ENCODE results near the gene ERC2.

Gene ERC2

GRCh38 chr3:55564726-55565125 is 903.5 kb downstream of the ERC2 start:
- FAIRE-seq: no peak

- no peak for FAIRE-seq
These were observed 905.6 kb downstream of the ERC2 start for GRCh38 chr3:55562700-55563099.

DNA sequence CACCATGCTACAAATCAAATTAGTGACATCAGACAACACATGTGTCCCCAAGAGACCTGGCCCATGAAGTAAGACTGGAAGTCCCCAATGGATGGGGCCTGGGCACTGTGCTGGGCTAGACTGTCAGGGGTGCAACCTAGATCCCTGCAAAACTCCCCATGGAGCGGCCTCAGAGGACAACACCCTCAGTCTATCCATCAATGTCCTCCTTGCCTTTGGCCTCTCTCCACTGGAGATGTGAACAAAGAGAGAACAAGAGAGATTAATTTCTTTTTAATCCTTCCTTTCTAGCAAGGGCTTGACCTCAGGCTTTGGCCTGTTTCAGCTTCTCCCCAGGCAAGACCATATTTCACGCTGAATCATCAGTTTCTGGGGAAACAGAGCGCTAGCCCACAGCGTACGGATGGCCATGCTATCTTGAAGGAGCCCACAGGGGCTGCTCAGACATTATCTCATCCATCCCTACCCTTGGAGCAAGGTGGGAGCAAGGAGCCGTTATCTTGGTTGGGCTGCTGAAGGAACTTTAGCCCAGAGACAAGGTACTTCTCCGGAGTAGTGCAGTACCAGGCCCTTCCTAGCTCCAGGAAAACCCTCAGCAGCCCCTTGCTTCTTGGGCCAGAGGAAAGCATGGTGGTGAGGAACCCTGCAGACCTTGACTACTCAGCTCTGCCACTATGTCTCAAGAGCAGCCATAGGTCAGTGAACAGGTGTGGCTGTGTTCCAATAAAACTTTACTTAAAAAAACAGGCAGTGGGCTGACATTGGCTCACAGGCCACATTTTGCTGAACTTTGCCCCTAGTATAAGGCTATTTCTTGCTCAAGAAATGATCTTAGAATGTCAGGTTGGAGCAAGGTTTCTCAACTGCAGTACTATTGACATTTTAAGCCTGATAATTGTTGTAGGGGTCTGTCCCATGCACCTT is 908.5 kb downstream of the ERC2 start:
- no peak for FAIRE-seq

DNA sequence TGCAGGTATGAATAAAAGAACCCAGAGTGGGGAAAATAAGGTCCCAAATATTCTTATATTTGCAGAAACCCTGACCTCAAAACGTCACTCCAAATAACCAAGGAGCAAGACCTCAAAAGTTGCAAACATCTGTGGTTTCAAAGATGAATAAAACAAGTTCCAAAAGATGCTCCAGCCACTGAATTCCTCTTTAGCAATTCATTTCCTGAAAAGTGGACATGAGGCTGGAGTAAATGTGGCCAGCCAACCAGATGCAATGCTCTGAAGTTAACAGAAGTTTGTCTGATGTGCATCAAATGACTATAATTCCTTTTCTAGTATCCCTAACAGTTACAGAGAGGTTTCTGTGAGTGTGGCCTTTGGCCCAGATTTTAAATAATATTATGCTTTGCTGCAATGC is 910.0 kb downstream of the ERC2 start:
- FAIRE-seq: no peak

DNA sequence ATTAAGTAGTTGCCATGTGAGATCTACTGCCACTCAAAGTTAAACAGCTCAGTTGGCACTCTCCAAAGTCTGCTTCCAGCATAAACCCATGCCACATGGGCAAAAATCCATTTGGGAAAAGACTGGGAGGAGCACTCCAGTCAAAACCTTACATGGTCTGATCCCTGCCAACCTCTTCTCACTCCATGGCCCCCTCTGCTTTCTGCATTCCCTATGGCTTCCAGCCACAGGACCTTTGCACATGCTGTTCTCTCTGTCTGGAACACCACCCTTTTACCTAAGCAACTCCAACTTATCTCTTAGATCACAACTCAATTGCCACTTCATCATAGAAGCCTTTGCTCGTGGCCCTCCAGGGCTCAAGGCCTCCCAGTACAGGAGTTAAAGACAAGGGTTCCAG is 910.7 kb downstream of the ERC2 start:
- FAIRE-seq: no peak

- FAIRE-seq: no peak
These were observed 911.4 kb downstream of the ERC2 start for GRCh38 chr3:55556619-55557537.

DNA sequence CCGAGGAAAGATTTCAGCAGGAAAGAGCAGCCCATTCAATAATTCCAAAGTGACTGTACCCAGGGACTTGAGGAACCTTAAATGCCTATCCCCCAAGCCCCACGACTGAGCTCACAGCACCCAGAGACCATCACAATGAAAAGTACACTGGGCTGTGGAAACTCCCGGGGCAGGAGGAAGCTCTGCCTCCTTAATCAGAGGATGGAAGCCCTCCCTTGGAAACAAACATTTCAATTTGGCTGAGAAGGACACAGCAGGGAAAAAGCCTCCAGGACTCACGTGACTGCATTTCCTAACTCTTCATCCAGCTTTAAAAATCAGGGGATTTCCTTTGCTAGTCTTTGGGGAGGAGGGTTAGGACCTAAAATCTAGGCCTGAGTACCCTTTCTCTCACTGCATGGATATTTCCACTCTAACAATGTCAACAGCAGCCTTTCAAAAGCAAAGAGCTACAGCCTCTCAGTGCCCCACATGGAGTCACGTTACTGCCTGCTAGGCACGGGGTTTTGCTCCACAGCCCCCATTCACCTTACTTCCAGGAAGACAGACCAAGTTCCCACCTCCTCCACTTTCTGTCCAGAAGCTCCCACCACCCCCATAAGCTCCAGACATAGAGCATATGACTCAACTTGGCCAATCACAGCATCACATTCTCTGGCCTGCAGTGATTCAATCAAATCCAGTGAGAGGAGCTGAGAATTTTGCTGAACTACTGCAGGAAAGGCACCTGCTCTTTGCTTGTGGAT is 912.2 kb downstream of the ERC2 start:
- FAIRE-seq: no peak

DNA sequence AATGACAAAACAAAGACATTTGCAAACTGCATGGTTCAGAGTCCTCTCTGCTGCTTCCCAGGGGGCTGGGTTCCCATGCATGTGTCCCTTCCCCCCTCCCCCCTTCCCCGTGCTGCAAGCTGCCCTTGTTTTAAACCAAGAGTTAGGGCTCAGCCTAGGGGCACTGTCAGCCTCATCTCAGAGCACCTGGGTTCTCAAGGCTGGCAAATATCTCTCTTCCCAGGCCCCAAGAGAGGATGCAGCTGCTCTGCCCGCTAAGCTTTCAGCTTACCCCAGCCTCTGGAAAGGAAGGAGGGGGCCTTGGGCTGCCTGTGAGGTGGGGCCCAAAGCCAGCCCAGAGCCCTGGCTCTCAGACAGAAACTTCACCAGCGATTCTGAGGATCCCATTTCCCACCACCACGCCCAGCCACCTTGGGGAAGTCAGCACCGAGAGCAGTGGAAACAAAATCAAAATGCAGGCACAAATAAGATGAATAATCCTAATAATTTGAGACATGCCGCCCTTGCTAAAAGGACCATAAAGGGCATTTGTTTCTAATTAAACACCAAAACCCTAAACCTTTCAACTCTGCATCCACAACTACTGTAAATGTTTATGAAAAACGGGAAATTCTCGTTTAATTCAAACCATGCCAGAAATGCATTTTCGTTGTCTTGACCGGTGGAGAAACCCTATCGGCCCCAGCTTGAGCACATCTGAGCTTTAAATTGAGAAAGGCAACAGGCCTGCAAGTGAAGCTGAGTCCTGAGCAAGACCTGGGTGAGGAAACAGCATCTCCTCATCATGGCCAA is 913.4 kb downstream of the ERC2 start:
- no peak for FAIRE-seq

DNA sequence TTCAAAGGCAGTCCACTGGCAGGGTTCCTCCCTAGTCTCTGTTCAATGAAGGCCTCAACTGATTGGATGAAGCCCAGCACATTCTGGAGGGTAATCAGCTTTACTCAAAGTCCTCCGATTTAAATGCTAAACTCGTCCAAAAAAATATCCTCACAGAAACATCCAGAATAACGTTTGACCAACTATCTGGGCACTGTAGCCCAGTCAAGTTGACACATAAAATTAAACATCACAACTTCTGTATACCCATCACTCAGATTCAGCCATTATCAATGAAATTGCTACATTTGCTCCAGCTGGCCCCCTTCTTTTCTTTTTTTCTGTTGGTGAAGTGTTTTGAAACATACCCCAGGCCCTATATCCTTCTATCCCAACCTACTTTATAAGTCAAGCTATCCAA is 916.6 kb downstream of the ERC2 start:
- no peak for FAIRE-seq

GRCh38 chr3:55549177-55549576 is 919.1 kb downstream of the ERC2 start:
- FAIRE-seq: no peak

GRCh38 chr3:55546866-55547669 is 921.2 kb downstream of the ERC2 start:
- FAIRE-seq: no peak

DNA sequence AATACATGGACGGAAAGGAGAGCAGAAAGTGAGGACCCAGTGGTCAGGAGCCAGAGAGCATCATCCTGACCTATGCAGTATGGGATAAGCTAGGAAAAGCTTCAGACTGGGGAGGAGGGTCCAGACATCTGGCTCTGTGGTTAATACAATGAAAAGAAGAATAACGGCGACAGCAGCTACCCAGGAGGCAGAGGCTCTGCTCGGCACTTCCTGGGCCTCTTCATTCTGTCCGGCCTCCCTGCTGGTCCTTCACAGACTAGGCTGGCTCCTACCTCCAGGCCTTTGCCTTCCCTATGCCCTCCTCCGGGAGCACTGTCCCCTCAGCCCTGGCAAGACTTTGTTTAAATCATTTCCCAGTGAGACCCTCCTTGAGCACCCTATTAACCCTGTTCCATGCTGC is 922.3 kb downstream of the ERC2 start:
- FAIRE-seq: no peak

DNA sequence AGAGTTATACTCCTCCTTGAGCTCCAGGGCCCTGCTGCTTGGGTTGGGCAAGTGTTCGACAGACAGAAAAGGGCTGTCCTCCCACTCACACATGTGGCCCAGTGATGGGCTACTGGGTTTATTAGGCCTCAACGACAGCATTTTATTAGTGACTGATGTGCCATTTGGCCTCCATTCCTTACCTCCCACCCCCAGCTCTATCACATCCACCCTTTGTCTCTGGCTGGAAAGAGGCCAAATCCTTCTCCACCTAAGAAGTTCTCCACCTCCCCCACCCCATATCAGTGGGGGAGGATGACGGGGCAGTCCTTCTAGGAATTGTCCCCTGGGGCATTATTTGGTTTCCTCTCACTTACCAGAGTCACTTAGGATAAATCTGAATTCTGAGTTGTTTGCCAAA is 924.0 kb downstream of the ERC2 start:
- FAIRE-seq: no peak

- FAIRE-seq: no peak
These were observed 925.1 kb downstream of the ERC2 start for GRCh38 chr3:55543181-55543614.

DNA sequence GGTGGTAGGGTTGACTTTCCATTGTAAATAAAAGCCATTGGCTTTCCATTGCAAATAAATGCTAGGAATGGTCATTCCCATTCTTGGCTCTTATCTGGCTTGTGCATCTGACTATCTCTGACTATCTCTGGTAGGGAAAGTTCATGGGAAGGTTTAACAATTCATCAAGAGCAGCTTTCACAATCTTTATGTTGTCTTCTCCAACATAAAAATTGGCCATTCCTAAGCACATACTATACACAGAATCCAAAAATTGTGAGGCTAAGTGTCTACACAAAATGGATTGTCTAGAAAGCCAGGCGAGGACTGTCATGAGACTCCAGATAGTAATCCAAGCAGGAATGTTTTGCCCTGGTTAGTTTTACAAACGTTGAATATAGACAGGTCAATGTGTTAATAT is 926.8 kb downstream of the ERC2 start:
- no peak for FAIRE-seq

DNA sequence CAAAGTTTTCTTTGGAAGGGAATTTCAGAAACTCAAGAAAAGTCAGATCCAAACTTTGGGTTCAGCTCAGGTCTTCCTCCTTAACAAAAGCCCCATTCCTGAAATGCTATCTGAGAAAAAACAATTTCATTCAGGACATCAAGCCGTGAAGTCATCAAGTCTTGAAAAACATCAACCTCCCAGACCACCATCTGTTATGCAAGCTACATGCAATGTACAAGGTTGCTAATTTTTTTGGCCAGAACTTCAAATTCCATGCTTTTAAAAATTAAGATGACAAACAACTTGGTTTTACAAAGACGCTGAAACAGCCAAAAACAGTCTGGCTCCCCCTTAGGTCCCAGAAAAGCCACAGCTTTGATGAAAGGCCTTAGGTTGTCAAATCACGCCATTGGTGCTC is 927.3 kb downstream of the ERC2 start:
- FAIRE-seq: no peak

GRCh38 chr3:55540579-55540978 is 927.7 kb downstream of the ERC2 start:
- no peak for FAIRE-seq

DNA sequence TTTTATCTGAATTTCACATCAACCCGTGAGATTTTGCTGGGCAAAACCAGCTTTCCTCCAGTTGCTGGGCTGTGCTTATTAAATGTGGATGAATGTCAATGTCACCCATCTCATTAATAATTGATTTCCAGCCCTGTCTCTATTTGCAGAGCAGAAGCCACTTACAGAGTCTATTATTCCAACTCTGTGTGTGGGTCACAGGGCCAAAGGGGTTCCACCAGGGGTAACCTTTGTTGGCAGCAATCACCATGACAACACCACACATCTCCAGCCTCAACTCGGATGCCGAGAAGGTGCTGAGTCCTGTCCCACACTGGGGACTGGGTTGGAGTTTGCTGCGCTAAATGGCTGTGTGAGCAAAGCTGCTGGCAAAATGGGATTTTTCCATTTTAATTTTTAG is 930.1 kb downstream of the ERC2 start:
- no peak for FAIRE-seq

DNA sequence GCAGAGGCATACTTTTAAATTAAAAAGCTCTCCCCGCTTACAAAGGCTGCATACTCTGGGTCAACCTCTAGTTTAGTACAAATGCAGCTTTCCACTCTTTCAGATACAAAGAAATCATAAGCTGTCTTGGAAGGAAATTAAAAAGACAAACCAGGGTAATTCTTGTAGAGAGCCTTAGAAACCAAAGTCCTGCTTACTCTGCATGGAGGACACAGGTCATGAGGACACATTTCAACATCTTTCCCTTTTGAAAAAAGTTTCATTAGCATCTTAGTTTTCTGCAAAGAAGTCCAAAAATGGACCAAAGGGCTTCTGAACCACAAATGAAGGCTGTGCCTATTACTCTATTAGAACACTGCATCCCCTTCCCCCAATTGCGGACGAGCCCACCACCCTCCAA is 930.7 kb downstream of the ERC2 start:
- no peak for FAIRE-seq

DNA sequence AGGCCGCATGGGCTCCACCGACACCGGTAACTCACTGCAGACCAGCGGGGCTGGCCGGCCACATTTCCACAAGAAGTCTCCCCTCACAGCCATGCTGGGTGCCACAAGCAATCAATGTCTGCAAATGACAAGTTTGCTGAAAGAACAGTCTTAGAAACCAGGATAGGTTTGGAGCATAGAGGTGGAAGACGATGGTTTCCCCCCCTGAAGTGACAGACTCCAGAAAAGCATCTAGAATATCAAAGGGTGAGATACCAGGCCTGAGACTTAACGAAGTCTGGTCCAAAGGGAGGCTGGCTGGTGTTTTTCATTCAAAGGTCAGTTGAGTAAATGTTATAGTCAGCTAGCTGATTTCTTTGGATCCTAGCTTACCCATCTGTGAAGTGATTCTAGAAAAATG is 931.1 kb downstream of the ERC2 start:
- FAIRE-seq: no peak

- no peak for FAIRE-seq
These were observed 933.4 kb downstream of the ERC2 start for GRCh38 chr3:55534876-55535275.

Measured in A204.1 (cell line).